Measurements from ENCODE around the gene NUP58.

NUP58 gene

GRCh38 chr13:25365720-25366235 lies 64.4 kb downstream of the NUP58 start:
- no peak for DNase-seq (ENCODE audit: low read depth in 1 of 2, low spot score in 1 of 2)
- H3K27me3 ChIP-seq (ENCODE audit: insufficient read depth, poor library complexity, severe bottlenecking) = peaks cover 21% of the 10 kb centered on the region
- no peak overlapping the region for H3K27ac ChIP-seq (replicated peaks)
- no peak for TF ChIP-seq POLR2AphosphoS5 (IDR thresholded peaks at IDR 0.05; ENCODE audit: low read depth)
- TF ChIP-seq SPI1 (IDR thresholded peaks at IDR 0.05; ENCODE audit: borderline replicate concordance, low read depth) = no peak
- no peak for TF ChIP-seq GABPA (IDR thresholded peaks at IDR 0.05; ENCODE audit: low read depth)
- TF ChIP-seq REST (IDR thresholded peaks at IDR 0.05; ENCODE audit: insufficient replicate concordance, low read depth) = no peak
- no peak for TF ChIP-seq CTCF (IDR thresholded peaks at IDR 0.05; ENCODE audit: insufficient read depth, low read length)
- H3K4me3 ChIP-seq (replicated peaks; ENCODE audit: insufficient read depth, low read length) = no peak overlapping the region

GRCh38 chr13:25371158-25371874 lies 69.9 kb downstream of the NUP58 start:
- Histone ChIP-seq H3K4me3 (replicated peaks; ENCODE audit: insufficient read depth, low read length) (no peak overlapping the region), H3K27ac (replicated peaks) (no peak overlapping the region), H3K27me3 (ENCODE audit: insufficient read depth, poor library complexity, severe bottlenecking) (peaks cover 56% of the 10 kb centered on the region)
- TF ChIP-seq GABPA (IDR thresholded peaks at IDR 0.05; ENCODE audit: low read depth) = no peak
- TF ChIP-seq CTCF (IDR thresholded peaks at IDR 0.05; ENCODE audit: insufficient read depth, low read length) = no peak
- no peak for TF ChIP-seq SPI1 (IDR thresholded peaks at IDR 0.05; ENCODE audit: borderline replicate concordance, low read depth)
- no peak for TF ChIP-seq POLR2AphosphoS5 (IDR thresholded peaks at IDR 0.05; ENCODE audit: low read depth)
- no peak for TF ChIP-seq REST (IDR thresholded peaks at IDR 0.05; ENCODE audit: insufficient replicate concordance, low read depth)
- DNase-seq (ENCODE audit: low read depth in 1 of 2, low spot score in 1 of 2) = no peak

GRCh38 chr13:25371875-25372283 lies 70.5 kb downstream of the NUP58 start, which contains the start of gene ATP8A2:
Gene ATP8A2, plus strand, starts transcription at chr13:25371974. Its CDS starts 239 bp downstream, at chr13:25372213.
- no peak within 1 kb of the TSS for H3K27ac ChIP-seq (replicated peaks)
- DNase-seq (ENCODE audit: low read depth in 1 of 2, low spot score in 1 of 2) = no peak
- H3K27me3 ChIP-seq (ENCODE audit: insufficient read depth, poor library complexity, severe bottlenecking) = peaks cover 54% of the 10 kb centered on the region
- no peak within 1 kb of the TSS for H3K4me3 ChIP-seq (replicated peaks; ENCODE audit: insufficient read depth, low read length)
- TF ChIP-seq SPI1 (IDR thresholded peaks at IDR 0.05; ENCODE audit: borderline replicate concordance, low read depth) (no peak), GABPA (IDR thresholded peaks at IDR 0.05; ENCODE audit: low read depth) (no peak), CTCF (IDR thresholded peaks at IDR 0.05; ENCODE audit: insufficient read depth, low read length) (no peak), POLR2AphosphoS5 (IDR thresholded peaks at IDR 0.05; ENCODE audit: low read depth) (no peak), REST (IDR thresholded peaks at IDR 0.05; ENCODE audit: insufficient replicate concordance, low read depth) (no peak)
